ENCODE measurements around the gene LEMD2.

Gene LEMD2

GRCh38 chr6:33738153-33738552 lies 50.8 kb downstream of the LEMD2 start:
- DNase-seq (ENCODE audit: low spot score), result no peak

- DNase-seq (ENCODE audit: low spot score), result no peak
These were observed 51.5 kb downstream of the LEMD2 start for GRCh38 chr6:33737267-33738026.

- DNase-seq (ENCODE audit: low spot score), result no peak
These were observed 53.7 kb downstream of the LEMD2 start for GRCh38 chr6:33735216-33735615.

GRCh38 chr6:33733709-33734007 lies 55.3 kb downstream of the LEMD2 start:
- no peak for DNase-seq (ENCODE audit: low spot score)

- no peak for DNase-seq (ENCODE audit: low spot score)
These were observed 55.9 kb downstream of the LEMD2 start for GRCh38 chr6:33732817-33733708.

GRCh38 chr6:33732385-33732784 lies 56.5 kb downstream of the LEMD2 start:
- DNase-seq (ENCODE audit: low spot score), result no peak

- no peak for DNase-seq (ENCODE audit: low spot score)
These were observed 57.1 kb downstream of the LEMD2 start for GRCh38 chr6:33731751-33732282.

GRCh38 chr6:33731035-33731434 lies 57.9 kb downstream of the LEMD2 start:
- DNase-seq (ENCODE audit: low spot score), result no peak

- no peak for DNase-seq (ENCODE audit: low spot score)
These were observed 58.3 kb downstream of the LEMD2 start for GRCh38 chr6:33730611-33731010.

GRCh38 chr6:33729059-33729458 lies 59.9 kb downstream of the LEMD2 start:
- DNase-seq (ENCODE audit: low spot score), result no peak

- DNase-seq (ENCODE audit: low spot score), result no peak
These were observed 60.5 kb downstream of the LEMD2 start for GRCh38 chr6:33728438-33728837.

- no peak for DNase-seq (ENCODE audit: low spot score)
These were observed 61.0 kb downstream of the LEMD2 start for GRCh38 chr6:33727932-33728331.

GRCh38 chr6:33727126-33727525 lies 61.8 kb downstream of the LEMD2 start:
- no peak for DNase-seq (ENCODE audit: low spot score)

- DNase-seq (ENCODE audit: low spot score), result no peak
These were observed 62.2 kb downstream of the LEMD2 start for GRCh38 chr6:33726696-33727095.

- DNase-seq (ENCODE audit: low spot score), result no peak
These were observed 62.8 kb downstream of the LEMD2 start for GRCh38 chr6:33725891-33726673.

GRCh38 chr6:33725222-33725621 lies 63.7 kb downstream of the LEMD2 start:
- no peak for DNase-seq (ENCODE audit: low spot score)

GRCh38 chr6:33724102-33725023 lies 64.6 kb downstream of the LEMD2 start:
- DNase-seq (ENCODE audit: low spot score), result no peak

- DNase-seq (ENCODE audit: low spot score), result no peak
These were observed 65.4 kb downstream of the LEMD2 start for GRCh38 chr6:33723371-33724085.

- DNase-seq (ENCODE audit: low spot score), result no peak
These were observed 66.8 kb downstream of the LEMD2 start for GRCh38 chr6:33722103-33722623.

- no peak for DNase-seq (ENCODE audit: low spot score)
These were observed 67.4 kb downstream of the LEMD2 start for GRCh38 chr6:33721508-33721907.
